OCI-LY3 (cell line): ENCODE data around the gene KBTBD7.

Experiments used
- CTCF ChIP-seq: fragments of 200-600, 300-600 bp; sonication (generic); IDR thresholded peaks from 2 replicates; pipeline ENCODE4 v1.5.1; 2014; ENCODE audit warnings: antibody characterized with exemption, low read length, low read depth
- EZH2phosphoT487 ChIP-seq: fragments of 200-600 bp; shearing (Covaris generic); IDR thresholded peaks from 2 replicates; pipeline ENCODE4 v1.6.1; 2018; ENCODE audit warnings: antibody characterized with exemption, mixed run types, low read depth

DNA sequence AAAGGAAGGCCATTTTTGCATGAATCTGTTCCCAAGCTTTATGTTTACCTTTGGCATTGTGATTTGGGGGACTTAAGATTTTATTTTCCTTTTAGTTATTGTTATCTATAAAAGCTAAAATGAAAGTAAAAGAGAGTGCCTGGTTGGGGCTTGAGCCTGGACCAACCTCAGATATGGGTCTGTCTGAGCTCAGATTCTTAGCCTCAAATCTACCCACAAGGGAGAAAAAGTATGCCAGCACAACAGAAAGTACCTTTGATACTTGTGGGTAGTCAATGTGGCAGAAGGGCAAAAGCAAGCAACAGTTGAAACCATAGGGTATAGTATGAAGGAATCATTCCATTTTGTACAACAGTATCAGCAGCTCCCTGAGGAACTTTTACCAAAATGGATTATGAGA is 35.2 kb downstream of the KBTBD7 start:
- no peak for TF ChIP-seq CTCF
- TF ChIP-seq EZH2phosphoT487 = no peak
